Kidney (tissue), 14 donors: ENCODE data around the gene ADGRF4. TPM values are rescaled to one million over a fixed set of nuclear protein-coding genes. Genes with fewer than 3 reads are reported as not detected.

ENCODE experiments used
- DNase-seq, 5 donors: peaks; one replicate each; pipeline ENCODE4 v3.0.0-alpha.2; 2013 to 2020
- FAIRE-seq: peaks from 2 replicates; lab custom pipeline; 2012; peaks lifted over from hg19 to GRCh38; lab: Jason Lieb, UNC
- H3K27ac ChIP-seq, 2 donors: one replicate each; pipeline ENCODE4 v1.7.0; 2013; ENCODE audit warnings: low read depth in 2 of 2, low read length in 2 of 2, inconsistent platforms in 1 of 2
- H3K27me3 ChIP-seq: one replicate; pipeline ENCODE4 v1.7.1; 2013; ENCODE audit warnings: low read length, inconsistent platforms; ENCODE audit not compliant: control insufficient read depth, insufficient read depth
- H3K36me3 ChIP-seq, 3 donors: one replicate each; pipeline versions ENCODE4 v1.7.0 to v1.7.1; 2013; ENCODE audit warnings: low read length in 3 of 3, control low read depth in 1 of 3, inconsistent platforms in 1 of 3; ENCODE audit not compliant: insufficient read depth in 3 of 3, control insufficient read depth in 2 of 3
- H3K4me1 ChIP-seq, 3 donors: one replicate each; pipeline versions ENCODE4 v1.7.0 to v1.7.1; 2013; ENCODE audit warnings: low read length in 3 of 3, inconsistent platforms in 1 of 3, low read depth in 1 of 3; ENCODE audit not compliant: control insufficient read depth in 2 of 3, insufficient read depth in 2 of 3
- H3K4me3 ChIP-seq, 3 donors: one replicate each; pipeline versions ENCODE4 v1.7.0 to v1.8.1; 2013; ENCODE audit warnings: low read length in 3 of 3, control low read depth in 1 of 3, inconsistent platforms in 1 of 3
- H3K9ac ChIP-seq, 3 donors: one replicate each; pipeline versions ENCODE4 v1.7.0 to v1.7.1; 2013; ENCODE audit warnings: low read length in 3 of 3, control low read depth in 1 of 3, inconsistent platforms in 1 of 3
- H3K9me3 ChIP-seq, 3 donors: one replicate each; pipeline versions ENCODE4 v1.7.0 to v1.7.1; 2013; ENCODE audit warnings: low read length in 3 of 3, control low read depth in 1 of 3, inconsistent platforms in 1 of 3; ENCODE audit not compliant: control insufficient read depth in 2 of 3, insufficient read depth in 1 of 3
- CTCF ChIP-seq: IDR thresholded peaks from 3 replicates; pipeline ENCODE4 v1.5.1; 2012; ENCODE audit warnings: mild to moderate bottlenecking, moderate library complexity, borderline replicate concordance; ENCODE audit not compliant: insufficient read depth; ENCODE audit errors: extremely low read depth
- intact Hi-C: fragments of 100-400 bp; cut with DNase I; formaldehyde crosslinking; loops from one replicate; pipeline ENCODE4 v1.11.1; 2022
- polyA plus RNA-seq: library from polyadenylated mRNA; stranded (reverse); fragments of 350-450 nt; fragmentation: Illumina TruSeq; extraction: RNeasy Lipid Tissue Mini Kit (QIAGEN cat#74804); gene quantifications from one replicate; pipeline ENCODE4 v1.2.3, GENCODE V29; 2014; ENCODE audit warnings: low read depth, low replicate concordance; ENCODE audit not compliant: insufficient read depth
- total RNA-seq: library from RNA; stranded (reverse); fragmentation: NEBNext Ultra II Directional; extraction: Animal tissue kit (Norgen Biotek cat#: 25700); gene quantifications from one replicate; pipeline ENCODE4 v1.2.1, GENCODE V29; 2021
- donor health status: control.
- donor health status: control.
- donor health status: control.
- donor health status: control.
- donor health status: control.
- donor health status: DM: yes; HTN: yes; CAD: no.
- donor health status: Normal renal cell carcinoma (clear cell type).

Gene ADGRF4
- total and polyA plus RNA-seq, 2 donors from 2014 or later = not detected

DNA sequence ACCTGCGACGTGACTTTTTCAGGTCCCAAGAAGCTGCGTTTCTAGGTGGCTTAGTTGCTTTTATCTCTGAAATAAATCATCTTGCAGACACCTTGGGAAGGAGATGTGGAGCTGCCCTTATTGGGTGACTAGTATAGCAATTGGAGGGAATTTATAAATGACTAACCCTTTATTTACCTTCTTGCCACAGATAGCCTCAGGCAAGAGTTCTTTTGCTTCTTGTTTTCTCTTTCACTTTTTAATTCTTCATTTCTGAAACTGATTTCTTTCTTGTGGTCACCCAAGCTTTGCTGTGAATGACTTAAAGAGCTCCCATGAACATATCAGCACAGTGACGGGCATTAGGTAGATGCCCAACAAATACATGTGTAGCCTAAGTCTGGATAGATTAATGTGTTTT is 3.0 kb downstream of the ADGRF4 start:
- H3K36me3 ChIP-seq = no peaks in the 10 kb centered on the region
- no peaks in the 10 kb centered on the region for H3K4me1 ChIP-seq
- DNase-seq = no peak
- H3K27ac ChIP-seq = no peak overlapping the region
- intact Hi-C loops = no loop called here
- no peaks in the 10 kb centered on the region for H3K27me3 ChIP-seq
- H3K9me3 ChIP-seq = no peaks in the 10 kb centered on the region
- no peak overlapping the region for H3K4me3 ChIP-seq
- TF ChIP-seq CTCF = no peak
- H3K9ac ChIP-seq = no peak overlapping the region
- no peak for FAIRE-seq

- Histone ChIP-seq H3K36me3 (no peaks in the 10 kb centered on the region), H3K9me3 (no peaks in the 10 kb centered on the region), H3K4me3 (no peak overlapping the region), H3K27me3 (no peaks in the 10 kb centered on the region), H3K27ac (no peak overlapping the region), H3K9ac (no peak overlapping the region), H3K4me1 (no peaks in the 10 kb centered on the region)
- DNase-seq = no peak
- TF ChIP-seq CTCF = no peak
- FAIRE-seq = no peak
- intact Hi-C loops = no loop called here
Observed at GRCh38 chr6:47709160-47709559, 10.8 kb downstream of the ADGRF4 start.

DNA sequence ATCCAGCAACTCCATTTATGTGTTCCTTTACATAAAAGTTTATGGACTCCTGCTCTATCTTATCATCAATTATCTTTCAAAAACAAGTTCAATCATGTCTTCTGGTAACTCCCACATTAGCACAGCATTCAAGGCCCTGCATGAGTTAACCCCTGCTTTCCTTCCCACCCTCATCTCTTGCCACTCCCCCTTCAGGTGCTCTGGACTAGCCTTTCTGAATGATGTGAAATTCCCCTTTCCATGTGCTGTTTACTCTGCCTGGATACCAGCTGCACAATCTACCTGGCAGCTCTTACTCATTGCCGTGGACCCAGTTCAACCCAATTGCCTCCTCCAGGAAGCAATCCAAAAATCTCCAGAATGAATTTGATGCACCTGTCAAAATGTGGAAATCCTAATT is 11.9 kb downstream of the ADGRF4 start:
- no peak for DNase-seq
- TF ChIP-seq CTCF = no peak
- Histone ChIP-seq H3K4me1 (no peaks in the 10 kb centered on the region), H3K9ac (no peak overlapping the region), H3K27ac (no peak overlapping the region), H3K4me3 (no peak overlapping the region), H3K27me3 (no peaks in the 10 kb centered on the region), H3K9me3 (no peaks in the 10 kb centered on the region), H3K36me3 (no peaks in the 10 kb centered on the region)
- FAIRE-seq = no peak
- intact Hi-C loops = no loop called here

GRCh38 chr6:47713200-47713599 is 14.8 kb downstream of the ADGRF4 start:
- FAIRE-seq (no peak), DNase-seq (no peak)
- Histone ChIP-seq H3K4me3 (no peak overlapping the region), H3K9ac (no peak overlapping the region), H3K27me3 (no peaks in the 10 kb centered on the region), H3K36me3 (no peaks in the 10 kb centered on the region), H3K9me3 (no peaks in the 10 kb centered on the region), H3K4me1 (no peaks in the 10 kb centered on the region), H3K27ac (no peak overlapping the region)
- no peak for TF ChIP-seq CTCF
- intact Hi-C loops = no loop called here
